Neuronal stem cell (in vitro differentiated cells): ENCODE results near the gene PDE8A. TPM values are rescaled to one million over a fixed set of nuclear protein-coding genes. Genes with fewer than 3 reads are reported as not detected.
"Not testable (repeated sequence)": the region's sequence is repeated elsewhere in the genome, so short reads cannot be mapped to it uniquely, and the experiment has no call there.

Experiments used
- DNase-seq: peaks from one replicate; pipeline ENCODE4 v3.0.0-alpha.2; 2013; ENCODE audit warnings: low spot score
- H2AFZ ChIP-seq: one replicate; pipeline ENCODE4 v1.6.1; 2013; ENCODE audit warnings: mild to moderate bottlenecking, low read length, inconsistent platforms
- H2AK5ac ChIP-seq: 2 replicates; pipeline ENCODE4 v1.6.1; 2013; ENCODE audit warnings: low read depth, mild to moderate bottlenecking, inconsistent platforms, low read length, moderate library complexity, mixed read lengths
- H2BK120ac ChIP-seq: 2 replicates; pipeline ENCODE4 v1.6.1; 2013; ENCODE audit warnings: low read depth, mild to moderate bottlenecking, inconsistent platforms, low read length, moderate library complexity, mixed read lengths
- H2BK12ac ChIP-seq: one replicate; pipeline ENCODE4 v1.6.1; 2013; ENCODE audit warnings: low read length, inconsistent platforms
- H2BK15ac ChIP-seq: 2 replicates; pipeline ENCODE4 v1.6.1; 2013; ENCODE audit warnings: mild to moderate bottlenecking, low read length, inconsistent platforms, mixed read lengths
- H2BK5ac ChIP-seq: one replicate; pipeline ENCODE4 v1.6.1; 2013; ENCODE audit warnings: inconsistent platforms, mild to moderate bottlenecking, low read length, moderate library complexity
- H3K14ac ChIP-seq: one replicate; pipeline ENCODE4 v1.6.1; 2013; ENCODE audit warnings: low read length, inconsistent platforms
- H3K18ac ChIP-seq: 2 replicates; pipeline ENCODE4 v1.6.1; 2013; ENCODE audit warnings: low read length, inconsistent platforms
- H3K23ac ChIP-seq: 2 replicates; pipeline ENCODE4 v1.6.1; 2013; ENCODE audit warnings: low read depth, mild to moderate bottlenecking, mixed read lengths, low read length, inconsistent platforms; ENCODE audit not compliant: poor library complexity
- H3K27ac ChIP-seq: replicated peaks from 3 replicates; pipeline ENCODE4 v1.5.1; 2013; ENCODE audit warnings: low read length, inconsistent platforms
- H3K27me3 ChIP-seq, 3 experiments: 2 replicates each; pipeline ENCODE4 v1.6.1; 2013; ENCODE audit warnings: low read length in 3 of 3, mild to moderate bottlenecking in 2 of 3, inconsistent platforms in 1 of 3, low read depth in 1 of 3, mixed read lengths in 1 of 3, moderate library complexity in 1 of 3; ENCODE audit not compliant: control insufficient read depth in 3 of 3, insufficient read depth in 3 of 3
- H3K36me3 ChIP-seq, 2 donors: replicated peaks in 1 of 2; 2 replicates each; pipeline ENCODE4 v1.6.1; 2013; ENCODE audit warnings: low read length in 2 of 2; ENCODE audit not compliant: control insufficient read depth in 2 of 2, insufficient read depth in 2 of 2
- H3K4ac ChIP-seq: 2 replicates; pipeline ENCODE4 v1.6.1; 2013; ENCODE audit warnings: inconsistent platforms, mild to moderate bottlenecking, low read length, moderate library complexity
- H3K4me1 ChIP-seq, 2 donors: 1 replicate in 1 of 2; 2 replicates in 1 of 2; pipeline ENCODE4 v1.6.1; 2013; ENCODE audit warnings: low read length in 2 of 2, low read depth in 1 of 2; ENCODE audit not compliant: control insufficient read depth in 2 of 2, insufficient read depth in 1 of 2
- H3K4me2 ChIP-seq: one replicate; pipeline ENCODE4 v1.6.1; 2013; ENCODE audit warnings: mild to moderate bottlenecking, low read length, inconsistent platforms; ENCODE audit not compliant: insufficient read depth, poor library complexity, severe bottlenecking
- H3K4me3 ChIP-seq, 2 donors: 2 replicates each; pipeline ENCODE4 v1.5.1; 2013; ENCODE audit warnings: low read length in 2 of 2, mild to moderate bottlenecking in 2 of 2, inconsistent platforms in 1 of 2, moderate library complexity in 1 of 2
- H3K79me1 ChIP-seq: one replicate; pipeline ENCODE4 v1.6.1; 2013; ENCODE audit warnings: low read depth, mild to moderate bottlenecking, inconsistent platforms, low read length, moderate library complexity
- H3K9ac ChIP-seq: one replicate; pipeline ENCODE4 v1.6.1; 2013; ENCODE audit warnings: mild to moderate bottlenecking, low read depth, low read length, inconsistent platforms; ENCODE audit not compliant: poor library complexity
- H3K9me3 ChIP-seq, 2 donors: replicated peaks in 1 of 2; 2 replicates each; pipeline versions ENCODE3 to v1.6.1; 2013; ENCODE audit warnings: low read length in 2 of 2, mild to moderate bottlenecking in 2 of 2, inconsistent platforms in 1 of 2, low read depth in 1 of 2, mixed read lengths in 1 of 2, moderate library complexity in 1 of 2; ENCODE audit not compliant: control insufficient read depth in 2 of 2, insufficient read depth in 1 of 2
- H4K8ac ChIP-seq: one replicate; pipeline ENCODE4 v1.6.1; 2013; ENCODE audit warnings: low read depth, mild to moderate bottlenecking, inconsistent platforms, low read length, moderate library complexity
- H4K91ac ChIP-seq: one replicate; pipeline ENCODE4 v1.6.1; 2013; ENCODE audit warnings: low read length, low read depth, mild to moderate bottlenecking, inconsistent platforms; ENCODE audit not compliant: poor library complexity
- WGBS, 2 donors: extraction: QIAGEN DNeasy Blood & Tissue Kit; methylation state at CpG; one replicate each; pipeline ENCODE4 v1.1.7; 2013; ENCODE audit warnings: missing lambda C conversion rate in 2 of 2, mixed read lengths in 1 of 2; ENCODE audit not compliant: insufficient read length in 2 of 2, insufficient replicate concordance in 1 of 2; ENCODE audit errors: extremely low coverage in 2 of 2; 5-methylcytosine and 5-hydroxymethylcytosine counted together
- small RNA-seq: library from polyadenylated mRNA; stranded (forward); fragments of <200 nt; extraction: miRNeasy Mini kit (QIAGEN cat#:217004); gene quantifications from one replicate; pipeline ENCODE3, GENCODE V24; 2013; ENCODE audit not compliant: insufficient read depth

The PDE8A gene

GRCh38 chr15:85188171-85188577 is 206.5 kb downstream of the PDE8A start:
- H3K9ac ChIP-seq, H3K27ac ChIP-seq, H3K4me1 ChIP-seq, H2BK5ac ChIP-seq, H2BK15ac ChIP-seq, H4K91ac ChIP-seq, H3K9me3 ChIP-seq, H3K27me3 ChIP-seq, H3K4me3 ChIP-seq, H3K4me2 ChIP-seq, H3K79me1 ChIP-seq, H3K18ac ChIP-seq, H3K23ac ChIP-seq, H2BK120ac ChIP-seq, H2AK5ac ChIP-seq, H2BK12ac ChIP-seq, H3K14ac ChIP-seq, H3K36me3 ChIP-seq, DNase-seq, H2AFZ ChIP-seq, H3K4ac ChIP-seq, H4K8ac ChIP-seq: not testable (repeated sequence)
- no CpG with 5 or more reads among the region's 3 CpGs for WGBS, 2 donors

Small RNA genes lying within 50 kb of the gene (small RNA-seq; reads per million reads assigned to genes)
- gene AC044860.2 (not detected), gene RNU6-339P (not detected), gene RNU6-796P (not detected)
